Mammary microvascular endothelial cell (primary cell): ENCODE results near the gene UBE2J1. TPM values are rescaled to one million over a fixed set of nuclear protein-coding genes. Genes with fewer than 3 reads are reported as not detected.

Experiments used
- total RNA-seq: library from RNA; depleted of rRNA; stranded (reverse); fragments of >200 nt; gene quantifications from 2 replicates; pipeline ENCODE4 v1.2.3, GENCODE V29; 2015

Gene UBE2J1
- total RNA-seq: 103 and 111 TPM in 2 replicates

GRCh38 chr6:89352278-89353117 lies at the start of gene UBE2J1:
Gene UBE2J1 (minus strand): TSS chr6:89352722. CDS start chr6:89352569, 153 bp downstream.

GRCh38 chr6:89315249-89315885 lies 37.2 kb downstream of the UBE2J1 start, which contains the start of gene GABRR2:
Gene GABRR2 (minus strand): TSS chr6:89315299. CDS start chr6:89315165, 134 bp downstream.

Other genes with a start within 250 kb of the UBE2J1 start
- gene SRSF12, start 234.7 kb downstream of the UBE2J1 start, total RNA-seq: 0.10 and 0.13 TPM in 2 replicates
- 19.1 and 19.9 TPM in 2 replicates for gene PM20D2, start 206.7 kb downstream of the UBE2J1 start, total RNA-seq
- gene GABRR1, start 135.4 kb downstream of the UBE2J1 start, total RNA-seq: not detected in 2 replicates
- 0.39 TPM in 1 of 2 replicates, not detected in the other for gene GABRR2, start 37.4 kb downstream of the UBE2J1 start, total RNA-seq
- gene RRAGD, start 59.6 kb upstream of the UBE2J1 start, total RNA-seq: 2.9 and 3.1 TPM in 2 replicates
- 3.2 and 3.6 TPM in 2 replicates for gene ANKRD6, start 80.4 kb upstream of the UBE2J1 start, total RNA-seq